SU-DHL-6 (cell line): ENCODE results near the gene TJP1.
"Not testable (repeated sequence)": the region's sequence is repeated elsewhere in the genome, so short reads cannot be mapped to it uniquely, and the experiment has no call there.

Experiments used
- H2AFZ ChIP-seq: fragments of 200-600 bp; sonication (generic); 2 replicates; pipeline ENCODE4 v1.6.1; 2014; ENCODE audit warnings: low read depth, mild to moderate bottlenecking, moderate library complexity, mixed read lengths, antibody characterized with exemption, low read length; ENCODE audit not compliant: severe bottlenecking
- H3F3A ChIP-seq: fragments of 200-600 bp; shearing (Covaris generic); 2 replicates; pipeline ENCODE4 v1.6.0; 2016; ENCODE audit warnings: antibody characterized with exemption, mild to moderate bottlenecking; ENCODE audit not compliant: insufficient read depth
- H3K27ac ChIP-seq: fragments of 200-600 bp; sonication (generic); 2 replicates; pipeline ENCODE4 v1.5.1; 2016; ENCODE audit warnings: low read depth, mild to moderate bottlenecking, low read length, moderate library complexity, mixed read lengths
- H3K27me3 ChIP-seq: fragments of 200-600 bp; sonication (generic), shearing (Covaris generic); 2 replicates; pipeline ENCODE4 v1.6.0; 2014; ENCODE audit warnings: mild to moderate bottlenecking, low read length
- H3K36me3 ChIP-seq: fragments of 200-600 bp; sonication (generic); 2 replicates; pipeline ENCODE4 v1.6.1; 2014; ENCODE audit warnings: mild to moderate bottlenecking, low read length, mixed read lengths
- H3K4me2 ChIP-seq: fragments of 300-600, 200-600 bp; shearing (Covaris generic), sonication (generic); 2 replicates; pipeline ENCODE4 v1.6.0; 2014; ENCODE audit warnings: low read length, low read depth, mild to moderate bottlenecking; ENCODE audit not compliant: poor library complexity, severe bottlenecking
- H3K4me3 ChIP-seq: fragments of 200-600 bp; sonication (generic); 2 replicates; pipeline ENCODE4 v1.5.1; 2014; ENCODE audit warnings: antibody characterized with exemption, low read length, mild to moderate bottlenecking, mixed read lengths; ENCODE audit not compliant: insufficient read depth, poor library complexity, severe bottlenecking
- H3K79me2 ChIP-seq: fragments of 200-600 bp; sonication (generic); 2 replicates; pipeline ENCODE4 v1.6.1; 2014; ENCODE audit warnings: mild to moderate bottlenecking, low read length, moderate library complexity; ENCODE audit not compliant: insufficient read depth
- H3K9ac ChIP-seq: fragments of 200-600 bp; sonication (generic); 2 replicates; pipeline ENCODE4 v1.7.0; 2014; ENCODE audit warnings: mild to moderate bottlenecking, low read length
- H3K9me2 ChIP-seq: fragments of 200-600 bp; sonication (generic); replicated peaks from 2 replicates; pipeline ENCODE4 v1.6.1; 2014; ENCODE audit warnings: low read length; ENCODE audit not compliant: insufficient read depth
- H3K9me3 ChIP-seq: fragments of 200-600 bp; sonication (generic); 2 replicates; pipeline ENCODE4 v1.6.1; 2014; ENCODE audit warnings: low read length, mixed read lengths; ENCODE audit not compliant: insufficient read depth
- H4K20me1 ChIP-seq: fragments of 200-600 bp; sonication (generic); 2 replicates; pipeline ENCODE4 v1.6.1; 2014; ENCODE audit warnings: low read depth, mild to moderate bottlenecking, antibody characterized with exemption, low read length, moderate library complexity, mixed read lengths
- CTCF ChIP-seq: fragments of 200-600 bp; sonication (generic); IDR thresholded peaks from one replicate; pipeline ENCODE4 v1.5.1; 2017; ENCODE audit warnings: antibody characterized with exemption, mild to moderate bottlenecking, low read length, moderate library complexity; ENCODE audit not compliant: insufficient read depth, poor library complexity, severe bottlenecking
- EZH2phosphoT487 ChIP-seq: fragments of 200-600 bp; sonication (generic), shearing (Covaris generic); conservative IDR thresholded peaks from 2 replicates; pipeline ENCODE4 v1.6.1; 2018; ENCODE audit warnings: mild to moderate bottlenecking, antibody characterized with exemption, low read length, moderate library complexity, mixed read lengths

Gene TJP1

GRCh38 chr15:29765234-29765841 lies 56.9 kb downstream of the TJP1 start:
- no peaks in the 10 kb centered on the region for H3K9me2 ChIP-seq
- H3K27ac ChIP-seq: no peak overlapping the region
- no peak overlapping the region for H2AFZ ChIP-seq
- no peaks in the 10 kb centered on the region for H4K20me1 ChIP-seq
- TF ChIP-seq EZH2phosphoT487: no peak
- TF ChIP-seq CTCF: no peak
- no peak overlapping the region for H3K4me2 ChIP-seq
- H3K27me3 ChIP-seq: no peaks in the 10 kb centered on the region
- no peak overlapping the region for H3K4me3 ChIP-seq
- no peaks in the 10 kb centered on the region for H3K79me2 ChIP-seq
- no peaks in the 10 kb centered on the region for H3F3A ChIP-seq
- no peak overlapping the region for H3K9ac ChIP-seq
- no peaks in the 10 kb centered on the region for H3K36me3 ChIP-seq
- no peaks in the 10 kb centered on the region for H3K9me3 ChIP-seq

GRCh38 chr15:29759596-29759995 lies 62.7 kb downstream of the TJP1 start:
- H3K79me2 ChIP-seq: no peaks in the 10 kb centered on the region
- H3K27ac ChIP-seq: no peak overlapping the region
- no peaks in the 10 kb centered on the region for H3K27me3 ChIP-seq
- no peak overlapping the region for H2AFZ ChIP-seq
- TF ChIP-seq CTCF: no peak
- TF ChIP-seq EZH2phosphoT487: no peak
- H3F3A ChIP-seq: no peaks in the 10 kb centered on the region
- no peak overlapping the region for H3K9ac ChIP-seq
- no peak overlapping the region for H3K4me3 ChIP-seq
- no peaks in the 10 kb centered on the region for H4K20me1 ChIP-seq
- H3K36me3 ChIP-seq: no peaks in the 10 kb centered on the region
- no peaks in the 10 kb centered on the region for H3K9me2 ChIP-seq
- no peaks in the 10 kb centered on the region for H3K9me3 ChIP-seq
- no peak overlapping the region for H3K4me2 ChIP-seq

- Histone ChIP-seq H2AFZ (no peak overlapping the region), H3K9me3 (no peaks in the 10 kb centered on the region)
- no peak for TF ChIP-seq CTCF
- no peak for TF ChIP-seq EZH2phosphoT487
Observed at GRCh38 chr15:29756358-29757267, 65.7 kb downstream of the TJP1 start.

GRCh38 chr15:29754009-29754408 lies 68.3 kb downstream of the TJP1 start:
- H3K4me2 ChIP-seq, H3K9me3 ChIP-seq, H2AFZ ChIP-seq, H3K79me2 ChIP-seq, H3K36me3 ChIP-seq, H3K27me3 ChIP-seq, H4K20me1 ChIP-seq, H3F3A ChIP-seq, H3K9me2 ChIP-seq, H3K27ac ChIP-seq, H3K4me3 ChIP-seq, H3K9ac ChIP-seq: not testable (repeated sequence)

More at GRCh38 chr15:29756358-29757267, 65.7 kb downstream of the TJP1 start:
- Histone ChIP-seq H3K9me2 (no peaks in the 10 kb centered on the region), H3K4me2 (no peak overlapping the region), H3K27me3 (no peaks in the 10 kb centered on the region), H3K27ac (no peak overlapping the region), H3K36me3 (no peaks in the 10 kb centered on the region), H3F3A (no peaks in the 10 kb centered on the region), H3K4me3 (no peak overlapping the region), H4K20me1 (no peaks in the 10 kb centered on the region), H3K9ac (no peak overlapping the region), H3K79me2 (no peaks in the 10 kb centered on the region)
